ENCODE measurements around the gene PGGT1B.

PGGT1B gene

GRCh38 chr5:115209279-115209678 is 53.4 kb downstream of the PGGT1B start:
- TF ChIP-seq, protein P1, sequence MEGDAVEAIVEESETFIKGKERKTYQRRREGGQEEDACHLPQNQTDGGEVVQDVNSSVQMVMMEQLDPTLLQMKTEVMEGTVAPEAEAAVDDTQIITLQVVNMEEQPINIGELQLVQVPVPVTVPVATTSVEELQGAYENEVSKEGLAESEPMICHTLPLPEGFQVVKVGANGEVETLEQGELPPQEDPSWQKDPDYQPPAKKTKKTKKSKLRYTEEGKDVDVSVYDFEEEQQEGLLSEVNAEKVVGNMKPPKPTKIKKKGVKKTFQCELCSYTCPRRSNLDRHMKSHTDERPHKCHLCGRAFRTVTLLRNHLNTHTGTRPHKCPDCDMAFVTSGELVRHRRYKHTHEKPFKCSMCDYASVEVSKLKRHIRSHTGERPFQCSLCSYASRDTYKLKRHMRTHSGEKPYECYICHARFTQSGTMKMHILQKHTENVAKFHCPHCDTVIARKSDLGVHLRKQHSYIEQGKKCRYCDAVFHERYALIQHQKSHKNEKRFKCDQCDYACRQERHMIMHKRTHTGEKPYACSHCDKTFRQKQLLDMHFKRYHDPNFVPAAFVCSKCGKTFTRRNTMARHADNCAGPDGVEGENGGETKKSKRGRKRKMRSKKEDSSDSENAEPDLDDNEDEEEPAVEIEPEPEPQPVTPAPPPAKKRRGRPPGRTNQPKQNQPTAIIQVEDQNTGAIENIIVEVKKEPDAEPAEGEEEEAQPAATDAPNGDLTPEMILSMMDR (conservative IDR thresholded peaks at IDR 0.05; ENCODE audit: low read depth, low read length) = no peak
- DNase-seq (ENCODE audit: low read depth) = peak; percentile 45
- H3K4me3 ChIP-seq (ENCODE audit: low read depth, low read length) = no peak overlapping the region

DNA sequence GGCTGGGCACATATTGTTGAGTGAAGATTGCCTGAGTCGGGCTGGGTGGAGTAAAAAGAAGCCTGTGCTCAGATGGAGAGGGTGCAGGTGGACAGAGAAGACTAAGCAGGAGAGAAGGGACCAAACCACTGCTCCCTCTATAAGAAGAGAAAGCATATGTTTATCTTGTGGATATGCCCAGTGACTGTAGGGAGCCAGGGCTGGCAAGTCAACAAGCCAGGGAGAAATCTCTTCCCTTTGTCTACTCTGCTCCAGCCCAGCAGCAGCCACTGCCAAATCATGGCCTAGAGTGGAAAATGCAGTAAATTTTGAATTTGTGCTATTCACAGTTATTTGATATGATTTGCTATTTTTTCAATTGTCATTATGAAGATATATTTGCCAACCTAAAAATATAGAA is 59.7 kb downstream of the PGGT1B start:
- no peak overlapping the region for H3K4me3 ChIP-seq (ENCODE audit: low read depth, low read length)
- TF ChIP-seq, protein P1 (conservative IDR thresholded peaks at IDR 0.05; ENCODE audit: low read depth, low read length) = no peak
- DNase-seq (ENCODE audit: low read depth) = no peak

DNA sequence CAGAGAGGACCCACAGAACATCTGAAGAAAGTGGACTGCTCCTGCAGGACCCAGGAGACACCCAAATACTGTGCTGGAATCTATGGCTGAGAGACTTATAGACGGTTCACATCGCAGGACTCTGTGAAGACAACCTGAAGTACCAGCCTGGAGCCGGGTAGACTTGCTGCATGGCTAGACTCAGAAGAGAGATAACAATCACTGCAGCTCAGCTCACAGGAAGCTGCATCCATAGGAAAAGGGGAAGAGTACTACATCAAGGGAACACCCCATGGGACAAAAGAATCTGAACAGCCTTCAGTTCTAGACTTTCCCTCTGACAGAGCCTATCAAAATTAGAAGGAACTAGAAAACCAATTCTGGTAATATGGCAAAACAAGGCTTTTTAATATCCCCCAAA is 66.5 kb downstream of the PGGT1B start:
- TF ChIP-seq, protein P1 (conservative IDR thresholded peaks at IDR 0.05; ENCODE audit: low read depth, low read length) = no peak
- no peak overlapping the region for H3K4me3 ChIP-seq (ENCODE audit: low read depth, low read length)
- no peak for DNase-seq (ENCODE audit: low read depth)

DNA sequence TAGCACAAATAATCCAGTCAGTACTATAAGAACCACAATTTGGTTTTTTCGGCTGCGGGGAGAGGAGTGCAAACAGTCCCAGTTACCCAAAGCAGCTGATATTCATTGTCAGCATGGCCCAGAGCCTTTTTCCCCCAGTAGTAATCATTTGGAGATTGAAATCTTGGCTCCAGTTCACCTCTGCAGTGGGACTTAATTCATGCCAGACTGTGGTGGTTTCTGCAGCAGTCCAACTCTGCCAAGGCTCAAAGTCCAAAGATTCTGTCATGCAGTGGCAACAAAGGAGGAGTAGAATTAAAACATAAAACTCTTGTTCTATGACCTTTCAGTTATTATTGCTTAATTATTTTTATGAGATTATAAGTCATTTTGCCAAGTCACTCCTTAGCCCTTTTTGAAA is 68.0 kb downstream of the PGGT1B start:
- DNase-seq (ENCODE audit: low read depth) = no peak
- TF ChIP-seq, protein P1 (conservative IDR thresholded peaks at IDR 0.05; ENCODE audit: low read depth, low read length) = no peak
- no peak overlapping the region for H3K4me3 ChIP-seq (ENCODE audit: low read depth, low read length)

DNA sequence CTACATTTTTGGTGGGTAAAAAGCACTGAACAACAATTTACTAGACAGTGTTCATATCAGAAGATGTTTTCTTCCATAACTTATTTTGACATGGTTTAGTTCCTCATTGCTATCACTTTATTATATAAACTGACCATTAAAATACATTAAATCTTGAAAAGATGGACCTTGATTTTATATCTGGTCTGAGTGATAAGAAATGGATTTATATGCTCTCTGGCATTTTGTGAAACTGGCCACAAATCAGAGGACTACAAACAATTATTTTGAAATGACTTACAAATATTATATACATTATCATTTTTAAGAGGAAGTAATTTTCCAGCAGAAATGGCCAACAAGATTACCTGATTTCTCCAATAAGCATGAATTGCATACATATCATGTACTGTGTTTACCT is 69.4 kb downstream of the PGGT1B start:
- H3K4me3 ChIP-seq (ENCODE audit: low read depth, low read length) = no peak overlapping the region
- no peak for DNase-seq (ENCODE audit: low read depth)
- TF ChIP-seq, protein P1 (conservative IDR thresholded peaks at IDR 0.05; ENCODE audit: low read depth, low read length) = no peak

DNA sequence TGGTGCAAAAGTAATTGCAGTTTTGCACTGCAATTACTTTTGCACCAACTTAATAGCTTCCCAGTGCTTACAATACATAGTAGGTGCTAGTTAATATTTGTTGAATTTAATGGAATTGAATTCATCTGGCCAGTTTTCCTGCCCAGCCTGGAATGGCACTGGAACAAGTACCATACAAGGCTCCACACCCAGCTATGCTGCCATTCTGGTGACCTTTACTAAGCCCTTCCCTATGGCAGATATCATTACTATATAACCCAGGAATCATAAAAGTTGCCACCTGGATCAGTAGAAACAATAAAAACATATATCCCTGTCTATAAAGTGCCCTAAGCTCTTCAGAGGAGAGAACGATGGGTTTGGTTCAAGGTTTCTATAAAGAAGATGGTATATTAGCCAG is 70.6 kb downstream of the PGGT1B start:
- TF ChIP-seq, protein P1 (conservative IDR thresholded peaks at IDR 0.05; ENCODE audit: low read depth, low read length) = no peak
- no peak for DNase-seq (ENCODE audit: low read depth)

DNA sequence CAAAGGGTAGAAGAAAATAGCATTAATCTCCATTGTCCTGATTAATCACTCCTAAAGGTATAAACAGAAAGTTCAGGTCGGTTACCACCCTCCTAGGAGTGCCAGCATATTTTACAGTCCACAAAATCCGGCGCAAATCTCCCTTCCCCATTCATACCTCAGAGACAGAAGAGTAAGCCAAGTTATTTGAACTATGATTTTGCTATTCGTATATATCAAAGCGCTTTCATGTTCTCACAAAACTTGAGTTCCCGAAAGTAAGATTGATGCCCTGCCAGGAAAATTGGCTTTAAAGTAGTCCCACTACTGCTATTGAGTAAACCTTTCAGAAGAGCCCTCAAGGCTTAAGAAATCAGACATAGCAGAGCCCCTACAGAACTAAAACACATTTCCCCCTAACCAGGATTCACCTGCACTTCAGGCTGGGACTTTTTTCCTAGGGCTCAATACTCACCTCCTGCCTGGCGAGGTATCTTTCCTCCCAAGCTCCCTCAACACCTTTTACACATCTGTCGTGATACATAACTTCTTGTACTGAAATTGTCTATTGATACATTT is 71.1 kb downstream of the PGGT1B start:
- H3K4me3 ChIP-seq (ENCODE audit: low read depth, low read length) = no peak overlapping the region
- TF ChIP-seq, protein P1 (conservative IDR thresholded peaks at IDR 0.05; ENCODE audit: low read depth, low read length) = no peak

More for the DNA sequence above, 70.6 kb downstream of the PGGT1B start:
- H3K4me3 ChIP-seq (ENCODE audit: low read depth, low read length) = no peak overlapping the region

More for the DNA sequence above, 71.1 kb downstream of the PGGT1B start:
- DNase-seq (ENCODE audit: low read depth) = no peak

Measured in choroid plexus epithelial cell (primary cell).